Stomach smooth muscle (tissue), 2 donors: ENCODE results near the gene NTRK1.

Experiments
- H3K27ac ChIP-seq: one replicate; pipeline ENCODE4 v1.7.0; 2013; ENCODE audit warnings: mild to moderate bottlenecking, low read length, inconsistent platforms
- H3K27me3 ChIP-seq, 2 donors: one replicate each; pipeline ENCODE4 v1.7.0; 2013; ENCODE audit warnings: low read length in 2 of 2; ENCODE audit not compliant: insufficient read depth in 2 of 2, control insufficient read depth in 1 of 2
- H3K36me3 ChIP-seq, 2 donors: one replicate each; pipeline ENCODE4 v1.7.0; 2013; ENCODE audit warnings: low read length in 2 of 2; ENCODE audit not compliant: control insufficient read depth in 2 of 2, insufficient read depth in 2 of 2
- H3K4me1 ChIP-seq: one replicate; pipeline ENCODE4 v1.7.0; 2013; ENCODE audit warnings: low read length; ENCODE audit not compliant: control insufficient read depth, insufficient read depth
- H3K4me3 ChIP-seq, 2 donors: one replicate each; pipeline ENCODE4 v1.7.0; 2013; ENCODE audit warnings: low read length in 2 of 2
- H3K9ac ChIP-seq, 2 donors: one replicate each; pipeline ENCODE4 v1.7.0; 2013; ENCODE audit warnings: low read length in 2 of 2, mild to moderate bottlenecking in 1 of 2
- H3K9me3 ChIP-seq, 2 donors: one replicate each; pipeline ENCODE4 v1.7.0; 2013; ENCODE audit warnings: low read length in 2 of 2; ENCODE audit not compliant: control insufficient read depth in 2 of 2
- donor health status: healthy.
- donor health status: Pancreatic carcinoma.

NTRK1 gene

DNA sequence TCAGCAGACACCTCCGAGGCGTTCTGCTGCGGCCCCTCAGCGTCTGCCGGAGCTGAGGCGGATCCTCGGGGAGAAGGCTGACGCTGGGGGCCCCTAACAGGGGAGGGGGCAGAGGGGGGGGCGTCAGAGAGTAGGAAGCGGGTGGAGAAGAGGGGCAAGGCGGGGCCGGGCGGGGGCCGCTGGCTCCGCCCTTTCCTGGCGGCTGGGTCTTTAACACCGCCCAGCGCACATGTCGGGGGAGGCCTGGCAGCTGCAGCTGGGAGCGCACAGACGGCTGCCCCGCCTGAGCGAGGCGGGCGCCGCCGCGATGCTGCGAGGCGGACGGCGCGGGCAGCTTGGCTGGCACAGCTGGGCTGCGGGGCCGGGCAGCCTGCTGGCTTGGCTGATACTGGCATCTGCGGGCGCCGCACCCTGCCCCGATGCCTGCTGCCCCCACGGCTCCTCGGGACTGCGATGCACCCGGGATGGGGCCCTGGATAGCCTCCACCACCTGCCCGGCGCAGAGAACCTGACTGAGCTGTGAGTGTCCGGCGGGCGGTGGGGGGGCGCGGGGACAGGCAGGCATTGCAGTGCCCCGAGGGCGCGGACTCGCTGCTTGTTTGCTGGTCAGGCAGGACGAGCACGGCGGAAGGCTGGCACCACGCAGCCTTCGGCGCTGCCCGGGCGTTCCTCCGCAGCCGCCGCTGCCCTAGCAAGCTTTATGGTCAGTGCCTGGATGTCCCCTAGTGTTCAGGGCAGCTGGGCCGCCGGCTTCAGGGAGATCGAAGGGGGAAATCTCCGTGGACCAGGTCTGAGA, at the start of gene NTRK1:
Gene NTRK1, plus strand, starts transcription at position 238 of the 796 bp plus-strand sequence. Its CDS starts 70 bp downstream, at position 308.
- Histone ChIP-seq H3K4me1 (peaks cover 29% of the 10 kb centered on the region), H3K9me3 (no peaks in the 10 kb centered on the region), H3K27me3 (peaks cover 64 to 72% of the 10 kb centered on the region in 2 donors), H3K9ac (peak within 1 kb of the TSS in 1 of 2 donors; percentile 32), H3K4me3 (peak within 1 kb of the TSS; percentile 64 to 66), H3K27ac (no peak within 1 kb of the TSS), H3K36me3 (no peaks in the 10 kb centered on the region)

DNA sequence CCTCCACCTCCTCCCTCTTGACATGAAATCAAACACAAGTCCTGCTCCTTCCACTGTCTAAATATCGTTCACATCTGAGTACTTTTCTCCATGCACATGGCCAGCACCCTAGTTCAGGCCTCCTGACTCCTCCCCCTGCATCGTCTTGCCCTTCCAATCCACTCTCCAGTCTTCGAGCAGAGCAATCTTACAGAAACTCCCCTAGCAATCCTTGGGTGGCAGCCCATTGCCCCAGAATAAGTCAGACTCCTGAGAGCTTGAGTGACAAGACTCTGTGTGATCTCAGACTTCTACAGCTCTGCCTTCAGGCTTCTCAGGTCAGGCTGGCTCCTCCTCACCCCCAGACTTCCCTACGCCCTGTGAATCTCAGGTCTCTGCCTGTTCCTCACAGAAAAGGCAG, 49.5 kb upstream of the NTRK1 start:
- Histone ChIP-seq H3K4me1 (peaks cover 26% of the 10 kb centered on the region), H3K9ac (no peak overlapping the region), H3K4me3 (no peak overlapping the region), H3K27me3 (peaks cover 9 to 16% of the 10 kb centered on the region in 2 donors), H3K36me3 (no peaks in the 10 kb centered on the region), H3K27ac (no peak overlapping the region), H3K9me3 (no peaks in the 10 kb centered on the region)

DNA sequence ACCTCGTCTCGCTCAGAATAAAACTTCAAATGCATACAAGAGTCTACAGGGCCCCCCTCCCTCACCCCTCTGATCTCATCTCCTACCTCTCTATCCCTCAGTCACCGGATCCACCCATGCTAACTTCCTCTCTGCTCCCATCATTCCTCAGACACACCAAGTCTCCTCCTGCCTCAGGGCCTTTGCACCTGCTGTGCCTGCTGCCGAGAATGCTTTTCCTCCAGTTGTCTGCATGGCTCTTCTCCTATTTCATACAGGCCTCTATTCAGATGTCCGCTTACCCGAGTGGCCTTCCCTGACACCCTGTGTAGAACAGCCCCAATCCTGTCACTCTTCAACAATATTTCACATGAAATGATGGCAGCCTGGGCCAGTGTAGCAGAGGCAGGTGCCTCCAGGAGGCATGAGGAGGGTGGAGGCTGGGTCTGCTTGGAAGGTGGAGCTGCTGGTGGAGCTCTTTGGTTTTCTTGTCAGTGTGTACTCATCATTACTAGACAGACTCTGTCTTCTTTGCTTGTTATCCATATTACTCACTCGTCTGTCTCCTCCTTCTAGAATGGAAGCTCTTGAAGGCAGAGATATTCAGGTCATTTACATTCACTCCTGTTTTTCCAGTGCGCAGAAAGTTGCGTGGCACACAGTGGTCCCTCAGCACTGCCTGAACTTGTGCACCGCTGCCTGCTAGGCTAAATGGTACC, 48.2 kb upstream of the NTRK1 start:
- peaks cover 9 to 16% of the 10 kb centered on the region in 2 donors for H3K27me3 ChIP-seq
- H3K27ac ChIP-seq = no peak overlapping the region
- H3K4me3 ChIP-seq = no peak overlapping the region
- H3K9ac ChIP-seq = no peak overlapping the region
- H3K4me1 ChIP-seq = peaks cover 24% of the 10 kb centered on the region
- no peaks in the 10 kb centered on the region for H3K36me3 ChIP-seq
- no peaks in the 10 kb centered on the region for H3K9me3 ChIP-seq

DNA sequence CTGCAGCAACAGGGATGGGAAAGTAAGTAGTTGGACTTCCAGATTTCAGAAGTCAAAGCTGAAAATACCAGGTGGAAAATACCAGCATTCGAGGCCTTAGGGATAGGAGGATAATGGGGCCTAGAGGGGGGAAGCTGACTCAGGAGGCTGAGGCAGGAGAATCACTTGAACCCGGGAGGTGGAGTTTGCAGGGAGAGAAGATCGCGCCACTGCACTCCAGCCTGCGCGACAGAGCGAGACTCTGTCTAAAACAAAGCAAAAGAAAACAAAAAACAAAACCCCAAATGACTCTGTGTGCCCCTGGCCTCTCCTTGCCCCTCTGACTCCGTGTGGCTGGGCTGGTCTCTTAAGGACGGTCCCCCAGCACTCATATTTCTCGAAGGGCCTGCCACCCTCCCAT, 47.4 kb upstream of the NTRK1 start:
- Histone ChIP-seq H3K4me3 (peak overlapping the region; percentile 59 to 74), H3K9ac (peak overlapping the region in 1 of 2 donors; percentile 28), H3K27ac (no peak overlapping the region), H3K9me3 (no peaks in the 10 kb centered on the region), H3K4me1 (peaks cover 24% of the 10 kb centered on the region), H3K36me3 (no peaks in the 10 kb centered on the region), H3K27me3 (peaks cover 9 to 16% of the 10 kb centered on the region in 2 donors)

DNA sequence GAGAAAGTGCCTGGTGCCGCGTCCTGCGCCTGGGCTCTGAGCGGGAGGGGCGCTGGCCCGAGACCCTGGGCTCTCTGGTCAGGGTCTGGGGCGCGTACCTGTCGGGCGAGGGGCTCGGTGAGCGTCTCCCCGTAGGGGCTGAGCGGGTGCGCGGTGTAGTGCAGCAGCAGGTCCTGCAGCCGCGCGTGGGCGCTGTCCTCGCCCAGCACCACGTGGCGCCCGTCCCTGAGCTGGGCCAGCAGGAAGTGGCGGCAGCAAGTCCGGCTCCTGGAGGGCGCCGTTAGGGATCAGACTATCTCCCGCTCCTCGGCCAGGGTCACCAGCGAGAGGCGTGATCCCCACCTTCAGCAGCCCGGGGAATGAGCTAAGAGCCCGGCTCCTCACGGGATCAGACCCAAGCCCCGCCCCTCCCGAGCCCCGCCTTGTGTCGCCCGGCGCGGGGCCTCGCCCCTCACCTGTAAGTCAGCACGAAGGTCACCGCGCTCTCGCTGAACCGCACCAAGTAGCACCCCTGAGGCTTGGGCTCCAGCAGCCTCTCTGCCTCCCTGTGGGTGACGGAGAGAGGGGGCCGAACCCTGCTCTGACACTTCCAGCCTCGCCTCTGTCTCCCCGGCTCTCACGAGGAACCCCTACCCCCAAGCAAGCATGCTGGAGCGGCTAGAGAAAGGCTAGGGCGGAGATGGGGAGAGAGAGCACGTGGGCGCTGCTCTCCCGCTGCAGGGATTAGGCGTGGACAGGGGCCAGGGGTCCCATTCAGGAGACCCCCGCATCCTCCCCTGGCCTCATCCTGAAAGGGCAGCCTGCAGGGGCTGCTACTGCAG, 46.7 kb upstream of the NTRK1 start:
- peak overlapping the region; percentile 59 to 74 for H3K4me3 ChIP-seq
- H3K4me1 ChIP-seq = peaks cover 24% of the 10 kb centered on the region
- peak overlapping the region in 1 of 2 donors; percentile 28 for H3K9ac ChIP-seq
- no peaks in the 10 kb centered on the region for H3K36me3 ChIP-seq
- no peaks in the 10 kb centered on the region for H3K9me3 ChIP-seq
- peak overlapping the region; percentile 31 for H3K27ac ChIP-seq
- H3K27me3 ChIP-seq = peaks cover 9 to 16% of the 10 kb centered on the region in 2 donors

DNA sequence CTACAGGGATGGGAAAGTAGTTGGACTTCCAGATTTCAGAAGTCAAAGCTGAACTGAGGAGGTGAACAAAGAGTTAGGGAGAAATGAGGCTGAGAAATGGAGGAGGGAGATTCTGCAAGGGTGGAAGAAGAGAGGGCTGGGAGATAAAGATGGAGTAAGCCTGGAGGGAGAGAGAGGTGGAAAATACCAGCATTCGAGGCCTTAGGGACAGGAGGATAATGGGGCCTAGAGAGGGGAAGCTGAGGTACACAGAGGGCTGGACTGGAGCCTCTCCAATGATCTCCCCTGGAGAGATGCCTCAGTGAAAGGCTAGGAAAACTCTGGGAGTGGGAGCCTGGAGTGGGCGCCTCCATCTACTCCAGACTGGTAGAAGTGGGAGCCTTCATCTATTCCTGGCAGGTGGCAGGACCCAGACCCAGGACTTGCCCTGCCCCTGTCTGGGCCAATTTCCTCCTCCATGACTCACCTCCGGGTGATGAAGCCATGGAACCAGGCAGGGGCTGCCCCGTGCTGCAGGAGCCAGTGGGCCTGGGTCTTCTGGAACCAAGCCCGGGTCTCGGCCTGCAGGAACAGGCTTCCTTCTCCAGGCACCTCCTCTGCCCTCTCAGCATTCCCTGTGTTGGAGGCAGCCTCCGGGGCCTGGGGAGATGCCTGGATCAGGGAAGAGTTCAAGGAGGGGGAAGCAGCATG, 45.9 kb upstream of the NTRK1 start:
- Histone ChIP-seq H3K27ac (peak overlapping the region; percentile 31), H3K27me3 (peaks cover 9 to 16% of the 10 kb centered on the region in 2 donors), H3K36me3 (no peaks in the 10 kb centered on the region), H3K9me3 (no peaks in the 10 kb centered on the region), H3K4me1 (peaks cover 24% of the 10 kb centered on the region), H3K4me3 (peak overlapping the region in 1 of 2 donors; percentile 74), H3K9ac (peak overlapping the region in 1 of 2 donors; percentile 10)

DNA sequence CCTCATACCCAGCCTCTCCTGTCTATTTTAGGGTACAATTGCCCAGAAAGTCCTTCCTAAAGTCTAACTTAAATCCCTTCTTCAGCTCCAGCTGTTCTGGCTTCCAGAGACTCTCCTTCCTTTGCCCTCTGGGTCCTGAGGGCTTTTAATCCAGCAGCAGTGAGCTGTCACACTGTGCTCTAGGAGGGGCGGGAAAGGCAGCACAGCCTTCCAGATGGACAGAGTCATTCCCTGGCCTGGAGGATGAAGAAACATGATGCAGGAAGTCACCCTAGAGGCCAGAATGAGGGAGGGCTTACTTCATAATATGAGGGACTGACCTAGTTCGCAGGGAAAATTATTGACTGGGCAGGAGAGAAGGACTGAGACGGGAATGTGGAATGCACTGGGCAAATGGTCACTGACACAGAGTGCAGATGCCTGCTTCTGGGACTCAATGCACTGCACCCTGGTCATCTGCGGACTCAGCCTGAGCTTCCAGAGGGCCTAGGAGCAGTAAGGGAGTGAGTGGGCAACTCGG, 45.3 kb upstream of the NTRK1 start:
- H3K4me3 ChIP-seq = peak overlapping the region; percentile 52 to 58
- H3K27ac ChIP-seq = peak overlapping the region; percentile 67
- peaks cover 9 to 16% of the 10 kb centered on the region in 2 donors for H3K27me3 ChIP-seq
- peaks cover 24% of the 10 kb centered on the region for H3K4me1 ChIP-seq
- peak overlapping the region in 1 of 2 donors; percentile 69 for H3K9ac ChIP-seq
- no peaks in the 10 kb centered on the region for H3K36me3 ChIP-seq
- no peaks in the 10 kb centered on the region for H3K9me3 ChIP-seq

DNA sequence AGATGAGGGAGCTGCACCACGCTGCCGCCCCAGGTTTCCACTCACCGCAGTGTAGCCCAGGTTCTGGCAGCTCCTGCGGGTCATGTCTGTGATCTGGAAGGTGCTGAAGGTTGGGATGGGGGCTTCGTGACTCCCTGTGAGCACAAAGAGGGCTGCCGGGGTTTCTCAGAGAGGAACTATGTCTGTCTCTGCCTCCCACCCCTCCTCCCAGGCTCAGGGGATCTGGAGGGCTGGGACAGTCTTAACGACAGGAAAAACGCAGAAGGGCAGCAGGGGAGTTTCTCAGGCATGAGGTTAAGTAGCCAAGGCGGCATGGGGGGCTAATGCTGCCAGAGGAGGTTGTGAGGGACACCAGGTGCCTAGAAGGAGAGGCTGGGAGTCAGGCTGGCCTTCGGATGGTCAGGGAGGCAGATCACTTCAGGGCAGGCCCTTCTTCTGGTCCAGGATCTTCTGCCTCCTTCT, 44.7 kb upstream of the NTRK1 start:
- Histone ChIP-seq H3K9me3 (no peaks in the 10 kb centered on the region), H3K9ac (peak overlapping the region; percentile 29 to 69), H3K4me1 (peaks cover 24% of the 10 kb centered on the region), H3K27ac (peak overlapping the region; percentile 67), H3K36me3 (no peaks in the 10 kb centered on the region), H3K27me3 (peaks cover 9 to 16% of the 10 kb centered on the region in 2 donors), H3K4me3 (peak overlapping the region; percentile 52 to 58)

DNA sequence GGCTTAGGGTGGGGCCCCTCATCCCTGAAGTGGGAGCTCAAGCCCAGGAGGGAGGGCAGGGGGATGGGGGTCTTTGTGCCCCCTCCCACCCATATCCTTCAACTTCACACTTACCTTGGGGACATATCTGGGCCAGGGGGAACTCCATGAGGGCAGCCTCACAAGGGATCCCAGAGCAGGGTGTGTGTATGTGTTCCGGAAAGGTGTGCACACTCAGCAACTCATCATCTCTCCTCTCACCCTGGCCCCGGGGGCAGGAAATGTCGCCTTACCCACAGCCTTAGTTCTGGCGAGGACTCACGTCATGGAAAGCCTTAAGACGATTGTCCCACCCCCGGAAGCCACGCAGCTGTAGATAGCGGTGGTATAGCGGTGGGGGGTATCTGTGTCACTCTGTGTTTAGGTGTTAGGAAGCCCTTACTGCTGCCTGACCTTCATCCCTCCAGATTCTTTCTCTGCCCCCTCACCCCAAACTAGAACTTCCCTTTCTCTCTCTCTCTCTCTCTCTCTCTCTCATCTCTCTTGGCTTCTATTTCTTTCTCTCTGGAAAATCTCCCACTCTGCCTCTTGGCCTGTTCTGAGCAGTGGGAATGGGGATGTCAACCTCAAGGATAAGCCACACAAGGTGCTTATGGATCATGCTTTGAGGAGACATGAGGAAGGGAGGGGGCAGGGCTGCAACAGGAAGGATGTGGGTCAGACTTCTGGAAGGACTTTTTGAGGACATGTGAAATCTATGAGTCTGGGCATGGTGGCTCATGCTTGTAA, 43.9 kb upstream of the NTRK1 start, which contains the start of gene SH2D2A:
Gene SH2D2A, minus strand, starts transcription at position 288 of the 768 bp plus-strand sequence. Its CDS starts 140 bp downstream, at position 148.
- peaks cover 21% of the 10 kb centered on the region for H3K4me1 ChIP-seq
- H3K9ac ChIP-seq = peak within 1 kb of the TSS; percentile 29 to 69
- H3K4me3 ChIP-seq = peak within 1 kb of the TSS; percentile 52 to 58
- H3K27ac ChIP-seq = peak within 1 kb of the TSS; percentile 67
- H3K36me3 ChIP-seq = no peaks in the 10 kb centered on the region
- H3K27me3 ChIP-seq = peaks cover 7 to 16% of the 10 kb centered on the region in 2 donors
- no peaks in the 10 kb centered on the region for H3K9me3 ChIP-seq
